TTC549 (cell line): Measurements from ENCODE around the gene MCF2.

Experiments used
- FAIRE-seq: peaks from 2 replicates; lab custom pipeline; 2012; peaks lifted over from hg19 to GRCh38; lab: Jason Lieb, UNC

Gene MCF2

GRCh38 chrX:139600105-139600504 lies 107.9 kb downstream of the MCF2 start:
- FAIRE-seq: no peak

- FAIRE-seq: no peak
These were observed 111.9 kb downstream of the MCF2 start for GRCh38 chrX:139596068-139596467.

GRCh38 chrX:139585613-139586012 lies 122.4 kb downstream of the MCF2 start:
- no peak for FAIRE-seq

- FAIRE-seq: no peak
These were observed 126.9 kb downstream of the MCF2 start for GRCh38 chrX:139581068-139581467.

GRCh38 chrX:139566981-139567380 lies 141.0 kb downstream of the MCF2 start:
- no peak for FAIRE-seq

- no peak for FAIRE-seq
These were observed 144.7 kb downstream of the MCF2 start for GRCh38 chrX:139563251-139563650.

- FAIRE-seq: no peak
These were observed 147.7 kb downstream of the MCF2 start for GRCh38 chrX:139560221-139560620.

GRCh38 chrX:139559383-139560042 lies 148.5 kb downstream of the MCF2 start:
- no peak for FAIRE-seq

- no peak for FAIRE-seq
These were observed 152.8 kb downstream of the MCF2 start for GRCh38 chrX:139554991-139555675.

- FAIRE-seq: no peak
These were observed 153.6 kb downstream of the MCF2 start for GRCh38 chrX:139554376-139554775.

GRCh38 chrX:139544591-139544990 lies 163.4 kb downstream of the MCF2 start:
- no peak for FAIRE-seq

- FAIRE-seq: no peak
These were observed 164.0 kb downstream of the MCF2 start for GRCh38 chrX:139543920-139544319.

GRCh38 chrX:139542652-139543051 lies 165.3 kb downstream of the MCF2 start:
- FAIRE-seq: no peak

- no peak for FAIRE-seq
These were observed 168.8 kb downstream of the MCF2 start for GRCh38 chrX:139538907-139539790.

- FAIRE-seq: no peak
These were observed 174.5 kb downstream of the MCF2 start for GRCh38 chrX:139533444-139533843.

GRCh38 chrX:139532834-139533233 lies 175.1 kb downstream of the MCF2 start:
- no peak for FAIRE-seq
